ENCODE results near the gene KLF1. TPM values are rescaled to one million over a fixed set of nuclear protein-coding genes. Genes with fewer than 3 reads are reported as not detected.

Gene KLF1
- total RNA-seq, 1 experiment from 2014 or later = 0.10 TPM

DNA sequence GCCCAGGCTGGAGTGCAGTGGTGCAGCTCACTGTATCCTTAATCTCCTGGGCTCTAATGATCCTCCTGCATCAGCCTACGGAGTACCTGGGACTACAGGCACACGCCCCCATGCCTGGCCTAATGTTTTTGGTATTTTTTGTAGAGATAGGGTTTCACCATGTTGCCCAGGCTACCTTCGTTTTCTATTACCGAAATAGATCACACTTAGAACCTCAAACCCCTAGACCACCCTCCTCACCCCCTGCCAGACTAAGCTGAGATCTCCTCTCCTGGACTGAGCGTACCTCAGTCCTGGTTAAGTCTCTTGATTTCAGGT is 391 bp downstream of the KLF1 start:
- Histone ChIP-seq H3K27me3 (ENCODE audit: control insufficient read depth, insufficient read depth, low read length) (no peaks in the 10 kb centered on the region), H3K27ac (ENCODE audit: low read length) (no peak overlapping the region), H3K9me3 (ENCODE audit: control insufficient read depth, insufficient read depth, low read depth, low read length) (no peaks in the 10 kb centered on the region; the same call in 1 of the 2 replicates), H3K4me3 (ENCODE audit: low read depth in 2 of 2, low read length in 2 of 2) (no peak overlapping the region), H3K4me1 (ENCODE audit: control insufficient read depth, insufficient read depth, low read length) (no peaks in the 10 kb centered on the region; the same call in 1 of the 2 replicates), H3K36me3 (ENCODE audit: control insufficient read depth, insufficient read depth, low read length) (no peaks in the 10 kb centered on the region; the same call in 1 of the 2 replicates)
- CTCF ChIA-PET = interaction anchor here (0.7 to 1.0 kb wide), 2 partner anchors 35 to 39 kb away, joined by 4 to 5 read pairs; no protein-coding TSS in a partner anchor
- in situ Hi-C loops (cut with HindIII; ENCODE audit: low pct_unique_long_range_greater_than_20kb, low sequenced_read_pairs) (no loop called here), intact Hi-C loops (cut with micrococcal nuclease; ENCODE audit: unreplicated experiment) (no loop called here)
- DNase-seq (ENCODE audit: low read depth, low spot score) (no peak), ATAC-seq (no peak)
- no TSS peak for BruUV-seq (replicated peaks)
- TF ChIP-seq CTCF (IDR thresholded peaks at IDR 0.05) (no peak), REST (IDR thresholded peaks at IDR 0.05; ENCODE audit: insufficient read depth in 1 of 2, low read depth in 2 of 2, low read length in 1 of 2) (no peak), POLR2AphosphoS5 (IDR thresholded peaks at IDR 0.05; ENCODE audit: low read depth, low read length) (no peak), TCF7L2 (IDR thresholded peaks at IDR 0.05; ENCODE audit: low read depth, low read length) (no peak), SIN3A (IDR thresholded peaks at IDR 0.05; ENCODE audit: borderline replicate concordance, insufficient read depth, low read depth, low read length) (no peak)
- POLR2A ChIA-PET = no interaction called here

GRCh38 chr19:12885749-12886650 is 1.0 kb downstream of the KLF1 start:
- Histone ChIP-seq H3K27ac (ENCODE audit: low read length) (no peak overlapping the region), H3K9me3 (ENCODE audit: control insufficient read depth, insufficient read depth, low read depth, low read length) (no peaks in the 10 kb centered on the region; the same call in 1 of the 2 replicates), H3K36me3 (ENCODE audit: control insufficient read depth, insufficient read depth, low read length) (no peaks in the 10 kb centered on the region; the same call in 1 of the 2 replicates), H3K4me1 (ENCODE audit: control insufficient read depth, insufficient read depth, low read length) (no peaks in the 10 kb centered on the region; the same call in 1 of the 2 replicates), H3K4me3 (ENCODE audit: low read depth in 2 of 2, low read length in 2 of 2) (no peak overlapping the region; a peak in 1 of 4 replicates), H3K27me3 (ENCODE audit: control insufficient read depth, insufficient read depth, low read length) (no peaks in the 10 kb centered on the region)
- no peak for DNase-seq (ENCODE audit: low read depth, low spot score)
- no peak for TF ChIP-seq TCF7L2 (IDR thresholded peaks at IDR 0.05; ENCODE audit: low read depth, low read length)
- no peak for TF ChIP-seq SIN3A (IDR thresholded peaks at IDR 0.05; ENCODE audit: borderline replicate concordance, insufficient read depth, low read depth, low read length)
- TF ChIP-seq REST (IDR thresholded peaks at IDR 0.05; ENCODE audit: insufficient read depth in 1 of 2, low read depth in 2 of 2, low read length in 1 of 2) = no peak
- no peak; the same call in 1 of the 2 replicates for TF ChIP-seq CTCF (IDR thresholded peaks at IDR 0.05)
- TF ChIP-seq POLR2AphosphoS5 (IDR thresholded peaks at IDR 0.05; ENCODE audit: low read depth, low read length) = no peak
- BruUV-seq (replicated peaks) = no TSS peak
- in situ Hi-C loops (cut with HindIII; ENCODE audit: low pct_unique_long_range_greater_than_20kb, low sequenced_read_pairs) = no loop called here
- ChIA-PET POLR2A (no interaction called here), CTCF (interaction anchor here (0.7 to 1.0 kb wide), 2 partner anchors 34 to 38 kb away, joined by 4 to 5 read pairs; no protein-coding TSS in a partner anchor)
- no peak; the same call in 1 of the 2 replicates for ATAC-seq
- intact Hi-C loops (cut with micrococcal nuclease; ENCODE audit: unreplicated experiment) = no loop called here

Measured in Panc1 (cell line).